Brain microvascular endothelial cell (primary cell): ENCODE measurements around the gene AHDC1.

Experiments used
- DNase-seq: peaks from one replicate; pipeline ENCODE4 v3.0.0-alpha.2; 2020
- H3K27ac ChIP-seq: fragments of 250-450 bp; sonication (Bioruptor Pico); 2 replicates; pipeline ENCODE4 v1.5.1; 2020; ENCODE audit warnings: mild to moderate bottlenecking, moderate library complexity
- H3K27me3 ChIP-seq: fragments of 250-450 bp; sonication (Bioruptor Pico); replicated peaks from 2 replicates; pipeline ENCODE4 v1.5.1; 2020; ENCODE audit warnings: mild to moderate bottlenecking
- H3K36me3 ChIP-seq: fragments of 250-450 bp; sonication (Bioruptor Pico); replicated peaks from 2 replicates; pipeline ENCODE4 v1.5.1; 2020; ENCODE audit warnings: mild to moderate bottlenecking
- H3K4me3 ChIP-seq: 2 replicates; pipeline ENCODE4 v1.5.1; 2011; ENCODE audit warnings: low read depth, mild to moderate bottlenecking, control low read depth, low read length, moderate library complexity
- in situ Hi-C: cut with HindIII; loops from 2 replicates; pipeline ENCODE4 v1.10.0; 2017; ENCODE audit warnings: low sequenced_read_pairs, low pct_ligation_motif_present
- TF ChIP-seq, protein P1 (sequence below): IDR thresholded peaks from 2 replicates; pipeline ENCODE4 v1.5.1; 2011; ENCODE audit warnings: low read depth, mild to moderate bottlenecking, moderate library complexity, low read length, control low read depth, inconsistent platforms; ENCODE audit errors: missing control alignments

The AHDC1 gene

DNA sequence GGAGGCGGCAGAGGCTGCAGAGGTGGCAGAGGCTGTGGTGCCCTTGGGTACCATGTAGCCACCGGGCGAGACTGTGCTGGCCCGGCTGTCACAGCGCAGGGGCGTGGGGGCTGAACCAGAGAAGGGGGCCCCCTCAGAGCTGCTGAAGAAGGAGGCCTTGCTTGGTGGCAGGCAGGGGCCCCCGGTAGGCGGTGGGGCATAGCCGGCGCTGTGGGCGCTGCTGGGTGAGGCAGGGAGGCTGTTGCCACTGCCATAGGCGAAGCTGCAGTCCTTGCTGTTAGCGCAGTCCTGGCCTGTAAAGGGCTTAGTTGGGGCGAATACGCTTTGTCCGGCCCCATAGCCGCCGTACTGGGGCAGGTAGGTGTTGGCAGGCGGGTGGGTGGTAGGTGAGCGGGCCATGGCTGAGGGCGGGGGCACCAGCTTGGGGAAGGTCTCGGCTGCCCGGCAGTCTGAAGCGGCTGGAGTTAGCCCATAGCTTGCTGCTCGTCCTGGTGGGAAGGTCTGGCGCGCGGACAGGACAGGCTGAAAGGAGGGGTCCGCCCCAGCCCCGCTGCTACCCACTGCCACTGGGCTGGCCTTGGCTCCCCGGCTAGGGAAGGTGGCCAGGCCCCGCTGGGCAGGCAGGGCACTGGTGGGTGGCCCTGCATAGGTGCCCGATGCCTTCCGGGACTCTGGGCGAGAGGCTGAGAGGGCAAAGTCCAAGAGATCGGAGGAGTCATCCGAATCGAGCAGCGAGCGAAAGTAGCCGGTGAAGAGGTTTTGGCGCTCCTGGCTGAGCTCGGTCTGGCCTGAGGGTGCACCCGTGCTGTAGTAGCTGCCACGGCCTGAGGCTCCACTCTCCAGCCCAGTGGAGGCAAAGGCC is 54.9 kb downstream of the AHDC1 start:
- Histone ChIP-seq H3K36me3 (peaks cover 55% of the 10 kb centered on the region), H3K27me3 (no peaks in the 10 kb centered on the region), H3K27ac (no peak overlapping the region), H3K4me3 (no peak overlapping the region)
- no peak for DNase-seq
- in situ Hi-C loops = no loop called here
- TF ChIP-seq, protein P1, sequence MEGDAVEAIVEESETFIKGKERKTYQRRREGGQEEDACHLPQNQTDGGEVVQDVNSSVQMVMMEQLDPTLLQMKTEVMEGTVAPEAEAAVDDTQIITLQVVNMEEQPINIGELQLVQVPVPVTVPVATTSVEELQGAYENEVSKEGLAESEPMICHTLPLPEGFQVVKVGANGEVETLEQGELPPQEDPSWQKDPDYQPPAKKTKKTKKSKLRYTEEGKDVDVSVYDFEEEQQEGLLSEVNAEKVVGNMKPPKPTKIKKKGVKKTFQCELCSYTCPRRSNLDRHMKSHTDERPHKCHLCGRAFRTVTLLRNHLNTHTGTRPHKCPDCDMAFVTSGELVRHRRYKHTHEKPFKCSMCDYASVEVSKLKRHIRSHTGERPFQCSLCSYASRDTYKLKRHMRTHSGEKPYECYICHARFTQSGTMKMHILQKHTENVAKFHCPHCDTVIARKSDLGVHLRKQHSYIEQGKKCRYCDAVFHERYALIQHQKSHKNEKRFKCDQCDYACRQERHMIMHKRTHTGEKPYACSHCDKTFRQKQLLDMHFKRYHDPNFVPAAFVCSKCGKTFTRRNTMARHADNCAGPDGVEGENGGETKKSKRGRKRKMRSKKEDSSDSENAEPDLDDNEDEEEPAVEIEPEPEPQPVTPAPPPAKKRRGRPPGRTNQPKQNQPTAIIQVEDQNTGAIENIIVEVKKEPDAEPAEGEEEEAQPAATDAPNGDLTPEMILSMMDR = no peak

GRCh38 chr1:27548136-27548853 is 55.6 kb downstream of the AHDC1 start:
- DNase-seq = no peak
- Histone ChIP-seq H3K4me3 (no peak overlapping the region), H3K36me3 (peaks cover 55% of the 10 kb centered on the region), H3K27me3 (no peaks in the 10 kb centered on the region), H3K27ac (no peak overlapping the region)
- in situ Hi-C loops = no loop called here
- TF ChIP-seq, protein P1 = no peak

DNA sequence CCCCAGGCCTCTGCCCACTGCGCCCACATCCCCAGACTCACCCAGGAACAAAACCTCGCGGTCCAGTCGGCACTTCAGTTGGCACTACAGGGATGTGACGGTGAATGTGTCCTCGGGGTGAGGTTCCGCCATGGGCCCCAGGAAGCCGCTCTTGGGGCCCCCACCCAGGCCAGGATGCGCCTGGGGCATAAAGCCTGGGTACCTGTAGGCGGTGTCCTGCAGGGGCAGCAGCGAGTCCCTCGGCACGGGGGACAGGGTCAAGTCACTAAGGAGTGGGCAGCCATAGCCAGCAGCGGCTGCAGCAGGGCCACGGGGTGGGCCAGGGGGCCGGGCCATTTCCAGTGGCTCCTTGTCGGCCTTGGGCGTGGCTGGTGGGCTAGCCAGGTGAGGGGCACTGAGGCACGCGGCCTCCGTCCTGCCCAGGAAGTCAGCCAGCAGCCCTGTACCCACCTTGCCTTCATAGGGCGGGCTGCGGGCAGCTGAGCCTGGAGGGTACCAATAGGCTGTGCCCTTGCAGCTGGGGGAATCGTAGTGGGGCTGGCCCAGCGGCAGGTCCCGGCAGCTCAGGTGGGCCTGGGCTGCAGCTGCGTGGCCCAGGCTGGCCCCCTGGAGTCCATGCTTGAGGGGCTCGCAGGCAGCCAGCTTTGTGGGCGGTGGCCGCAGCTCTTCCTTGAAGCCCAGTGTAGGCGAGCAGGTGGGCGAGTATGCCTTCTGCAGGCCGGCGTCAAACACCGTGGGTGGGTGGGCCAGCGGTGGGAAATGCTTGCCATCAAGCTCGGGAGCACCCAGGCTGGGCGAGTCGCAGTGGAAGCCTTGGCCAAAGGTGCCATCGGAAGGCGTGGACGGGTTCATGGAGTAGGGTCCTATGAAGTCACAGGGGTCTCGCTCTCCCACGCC is 56.5 kb downstream of the AHDC1 start:
- no peak for DNase-seq
- TF ChIP-seq, protein P1 = peak; percentile 43
- Histone ChIP-seq H3K36me3 (peaks cover 50% of the 10 kb centered on the region), H3K27me3 (no peaks in the 10 kb centered on the region), H3K27ac (no peak overlapping the region), H3K4me3 (no peak overlapping the region)
- in situ Hi-C loops = no loop called here

DNA sequence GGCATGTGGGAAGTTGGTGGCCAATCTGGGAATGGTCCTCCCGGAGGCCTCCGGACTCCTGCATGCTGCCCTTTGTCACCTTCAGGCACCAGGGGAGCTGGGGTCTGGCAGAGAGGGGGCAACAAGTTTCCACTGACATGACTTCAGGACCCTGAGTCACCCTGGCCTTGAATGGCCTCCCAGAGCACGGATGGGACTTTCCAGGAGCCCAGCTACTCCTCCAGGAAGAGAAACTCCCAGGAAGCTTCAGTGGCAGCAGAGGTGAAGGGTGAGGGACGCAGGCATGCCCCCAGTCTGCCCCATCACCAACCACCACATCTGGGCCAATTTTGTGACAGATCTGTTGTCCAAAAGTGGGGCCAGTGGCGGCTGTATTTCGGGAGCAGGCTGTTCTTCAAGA is 58.1 kb downstream of the AHDC1 start:
- H3K27ac ChIP-seq = no peak overlapping the region

DNA sequence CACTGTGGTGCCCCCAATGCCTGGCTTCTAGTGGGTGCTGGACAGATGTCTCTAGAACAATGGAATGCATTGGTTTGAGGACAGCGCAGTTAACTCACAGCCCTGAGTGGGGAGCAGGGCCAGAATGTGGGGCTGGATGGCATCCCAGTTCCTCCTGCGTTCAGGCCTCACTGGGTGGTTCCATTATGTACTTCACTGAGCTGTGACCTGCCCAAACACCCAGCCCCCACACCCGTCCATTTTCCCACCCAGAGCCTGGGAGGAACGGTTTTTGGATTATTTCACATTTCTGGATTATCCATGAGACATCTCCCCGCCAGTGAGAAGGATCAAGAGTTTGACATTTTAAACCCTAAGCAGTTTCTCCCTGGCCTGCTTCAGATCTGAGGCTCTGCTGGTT is 58.7 kb downstream of the AHDC1 start:
- H3K4me3 ChIP-seq = no peak overlapping the region
- TF ChIP-seq, protein P1 = no peak
- H3K27me3 ChIP-seq = no peaks in the 10 kb centered on the region
- peaks cover 37% of the 10 kb centered on the region for H3K36me3 ChIP-seq
- in situ Hi-C loops = no loop called here
- no peak overlapping the region for H3K27ac ChIP-seq
- DNase-seq = no peak

More for the DNA sequence above, 58.1 kb downstream of the AHDC1 start:
- Histone ChIP-seq H3K4me3 (no peak overlapping the region), H3K27me3 (no peaks in the 10 kb centered on the region), H3K36me3 (peaks cover 43% of the 10 kb centered on the region)
- DNase-seq = no peak
- TF ChIP-seq, protein P1 = no peak
- in situ Hi-C loops = no loop called here
